Measurements from ENCODE around the gene MAPKAPK2. TPM values are rescaled to one million over a fixed set of nuclear protein-coding genes. Genes with fewer than 3 reads are reported as not detected.

Gene MAPKAPK2
- 39.9 and 42.4 TPM in 2 replicates for total RNA-seq

GRCh38 chr1:206684478-206685333, at the start of gene MAPKAPK2:
MAPKAPK2 (plus strand) TSS chr1:206684905; CDS start chr1:206685230, 325 bp downstream.

GRCh38 chr1:206635080-206635977, 49.4 kb upstream of the MAPKAPK2 start, which contains the start of gene DYRK3:
DYRK3 (plus strand) TSS chr1:206635536; CDS start chr1:206635704, 168 bp downstream.

GRCh38 chr1:206770531-206771337, 86.0 kb downstream of the MAPKAPK2 start, which contains the start of gene IL19:
IL19 (plus strand) TSS chr1:206770773; CDS start chr1:206836663, 65,890 bp downstream.

GRCh38 chr1:206772243-206772937, 87.7 kb downstream of the MAPKAPK2 start, which contains the start of gene IL10:
IL10 (minus strand) TSS chr1:206772494; CDS start chr1:206772435, 59 bp downstream.

Other genes starting within 250 kb of the MAPKAPK2 start
- gene IKBKE, start 214.4 kb upstream of the MAPKAPK2 start, total RNA-seq, result 4.4 and 7.4 TPM in 2 replicates
- gene RASSF5, start 177.4 kb upstream of the MAPKAPK2 start, total RNA-seq, result 4.2 and 8.2 TPM in 2 replicates
- gene EIF2D, start 72.4 kb upstream of the MAPKAPK2 start, total RNA-seq, result 38.3 and 44.7 TPM in 2 replicates
- gene DYRK3, start 49.4 kb upstream of the MAPKAPK2 start, total RNA-seq, result 9.9 and 10.8 TPM in 2 replicates
- not detected in 2 replicates for gene IL19, start 85.9 kb downstream of the MAPKAPK2 start, total RNA-seq
- not detected in 2 replicates for gene IL10, start 87.6 kb downstream of the MAPKAPK2 start, total RNA-seq
- gene IL20, start 180.7 kb downstream of the MAPKAPK2 start, total RNA-seq, result not detected in 2 replicates
- 0.12 TPM in 1 of 2 replicates, not detected in the other for gene IL24, start 212.5 kb downstream of the MAPKAPK2 start, total RNA-seq
- 1.3 and 1.6 TPM in 2 replicates for gene FCMR, start 237.0 kb downstream of the MAPKAPK2 start, total RNA-seq

Data from cardiac ventricle fibroblast (primary cell).